KMS-11 (cell line): Measurements from ENCODE around the gene RAD9A.

ENCODE experiments used
- H2AFZ ChIP-seq: fragments of 200-600 bp; sonication (generic); 2 replicates; pipeline ENCODE4 v1.6.1; 2016; ENCODE audit warnings: antibody characterized with exemption, mixed run types, low read depth
- H3K27ac ChIP-seq: fragments of 200-600 bp; sonication (generic); 2 replicates; pipeline ENCODE4 v1.6.1; 2016; ENCODE audit warnings: mild to moderate bottlenecking, mixed run types
- H3K27me3 ChIP-seq: fragments of 200-600 bp; sonication (generic); 2 replicates; pipeline ENCODE4 v1.6.1; 2017; ENCODE audit warnings: mild to moderate bottlenecking, low read depth, mixed run types, moderate library complexity; ENCODE audit not compliant: insufficient read depth
- H3K36me3 ChIP-seq: fragments of 200-600 bp; sonication (generic); 2 replicates; pipeline ENCODE4 v1.6.1; 2017; ENCODE audit warnings: mild to moderate bottlenecking, mixed run types; ENCODE audit not compliant: insufficient read depth
- H3K4me1 ChIP-seq: fragments of 200-600 bp; sonication (generic); 2 replicates; pipeline ENCODE4 v1.6.1; 2016; ENCODE audit warnings: mild to moderate bottlenecking, low read depth, mixed run types; ENCODE audit not compliant: poor library complexity, severe bottlenecking
- H3K4me2 ChIP-seq: fragments of 200-600 bp; sonication (generic); 2 replicates; pipeline ENCODE4 v1.7.0; 2016; ENCODE audit warnings: mild to moderate bottlenecking, mixed run types
- H3K4me3 ChIP-seq: fragments of 200-600 bp; sonication (generic); IDR thresholded peaks from 2 replicates; pipeline ENCODE4 v1.6.1; 2017; ENCODE audit warnings: low read depth, low read length, mixed read lengths; ENCODE audit not compliant: insufficient read depth
- H3K79me2 ChIP-seq: fragments of 200-600 bp; sonication (generic); 2 replicates; pipeline ENCODE4 v1.6.1; 2016; ENCODE audit warnings: low read depth, mixed run types; ENCODE audit not compliant: insufficient read depth
- H3K9ac ChIP-seq: fragments of 200-600 bp; sonication (generic); 2 replicates; pipeline ENCODE4 v1.6.1; 2016; ENCODE audit warnings: mild to moderate bottlenecking, mixed run types
- H4K20me1 ChIP-seq: fragments of 200-600 bp; sonication (generic); 2 replicates; pipeline ENCODE4 v1.6.1; 2016; ENCODE audit warnings: mild to moderate bottlenecking, mixed run types; ENCODE audit not compliant: insufficient read depth
- TF ChIP-seq, protein P1 (sequence below): fragments of 200-600 bp; sonication (generic); conservative IDR thresholded peaks from 2 replicates; pipeline ENCODE4 v1.6.1; 2017; ENCODE audit warnings: low read depth, mild to moderate bottlenecking, antibody characterized with exemption, low read length, moderate library complexity, mixed read lengths

RAD9A gene

DNA sequence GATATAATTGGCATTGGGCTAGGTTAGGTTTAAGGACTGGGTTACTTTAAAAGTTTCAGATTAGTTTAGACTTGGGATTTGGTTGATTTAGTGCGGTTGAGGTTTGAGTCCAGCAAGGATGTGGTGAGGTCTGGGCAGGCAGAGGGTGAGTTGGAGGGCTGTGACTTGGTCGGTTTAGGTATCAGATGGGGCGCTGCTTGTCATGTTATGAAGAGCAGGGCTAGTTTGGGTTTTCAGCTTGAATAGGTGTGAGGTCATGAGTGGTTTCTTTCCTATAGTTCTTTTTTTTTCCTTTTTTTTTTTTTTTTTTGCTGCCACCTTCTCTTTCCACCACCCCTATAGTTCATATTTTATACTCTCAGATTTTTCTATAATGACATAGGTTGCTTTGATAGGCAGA is 23.2 kb upstream of the RAD9A start:
- Histone ChIP-seq H3K4me3 (no peak overlapping the region), H3K4me2 (peak overlapping the region; percentile 25; the same call in 1 of the 2 replicates), H3K4me1 (peaks cover 26% of the 10 kb centered on the region), H3K27me3 (peaks cover 13% of the 10 kb centered on the region), H3K36me3 (no peaks in the 10 kb centered on the region), H3K79me2 (no peaks in the 10 kb centered on the region), H4K20me1 (no peaks in the 10 kb centered on the region), H3K27ac (no peak overlapping the region), H3K9ac (no peak overlapping the region), H2AFZ (no peak overlapping the region)
- TF ChIP-seq, protein P1, sequence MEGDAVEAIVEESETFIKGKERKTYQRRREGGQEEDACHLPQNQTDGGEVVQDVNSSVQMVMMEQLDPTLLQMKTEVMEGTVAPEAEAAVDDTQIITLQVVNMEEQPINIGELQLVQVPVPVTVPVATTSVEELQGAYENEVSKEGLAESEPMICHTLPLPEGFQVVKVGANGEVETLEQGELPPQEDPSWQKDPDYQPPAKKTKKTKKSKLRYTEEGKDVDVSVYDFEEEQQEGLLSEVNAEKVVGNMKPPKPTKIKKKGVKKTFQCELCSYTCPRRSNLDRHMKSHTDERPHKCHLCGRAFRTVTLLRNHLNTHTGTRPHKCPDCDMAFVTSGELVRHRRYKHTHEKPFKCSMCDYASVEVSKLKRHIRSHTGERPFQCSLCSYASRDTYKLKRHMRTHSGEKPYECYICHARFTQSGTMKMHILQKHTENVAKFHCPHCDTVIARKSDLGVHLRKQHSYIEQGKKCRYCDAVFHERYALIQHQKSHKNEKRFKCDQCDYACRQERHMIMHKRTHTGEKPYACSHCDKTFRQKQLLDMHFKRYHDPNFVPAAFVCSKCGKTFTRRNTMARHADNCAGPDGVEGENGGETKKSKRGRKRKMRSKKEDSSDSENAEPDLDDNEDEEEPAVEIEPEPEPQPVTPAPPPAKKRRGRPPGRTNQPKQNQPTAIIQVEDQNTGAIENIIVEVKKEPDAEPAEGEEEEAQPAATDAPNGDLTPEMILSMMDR, result no peak

DNA sequence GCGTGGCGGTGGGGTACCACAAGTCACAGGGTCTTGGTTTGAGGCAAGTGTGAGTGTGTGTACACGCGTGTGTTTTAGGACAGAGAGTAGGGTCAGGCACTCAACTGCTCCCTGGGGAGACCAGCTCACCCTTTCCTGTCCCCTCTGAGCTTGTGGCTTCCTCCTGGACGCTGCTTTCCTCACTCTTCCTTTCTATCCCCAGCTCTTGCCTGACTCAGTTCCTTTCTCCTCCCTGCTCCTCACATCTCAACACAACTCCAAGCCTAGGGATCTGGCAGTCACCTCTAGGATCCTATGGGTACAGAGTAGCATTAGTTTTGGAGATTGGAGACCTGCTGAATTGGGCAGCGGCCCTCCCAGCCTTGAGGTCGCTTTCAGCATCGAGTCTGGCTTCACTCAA is 22.5 kb upstream of the RAD9A start:
- Histone ChIP-seq H4K20me1 (no peaks in the 10 kb centered on the region), H3K36me3 (no peaks in the 10 kb centered on the region), H3K4me2 (no peak overlapping the region), H2AFZ (no peak overlapping the region), H3K4me3 (no peak overlapping the region), H3K79me2 (no peaks in the 10 kb centered on the region), H3K4me1 (peaks cover 32% of the 10 kb centered on the region), H3K9ac (no peak overlapping the region), H3K27ac (no peak overlapping the region), H3K27me3 (peaks cover 13% of the 10 kb centered on the region)
- TF ChIP-seq, protein P1, result no peak

DNA sequence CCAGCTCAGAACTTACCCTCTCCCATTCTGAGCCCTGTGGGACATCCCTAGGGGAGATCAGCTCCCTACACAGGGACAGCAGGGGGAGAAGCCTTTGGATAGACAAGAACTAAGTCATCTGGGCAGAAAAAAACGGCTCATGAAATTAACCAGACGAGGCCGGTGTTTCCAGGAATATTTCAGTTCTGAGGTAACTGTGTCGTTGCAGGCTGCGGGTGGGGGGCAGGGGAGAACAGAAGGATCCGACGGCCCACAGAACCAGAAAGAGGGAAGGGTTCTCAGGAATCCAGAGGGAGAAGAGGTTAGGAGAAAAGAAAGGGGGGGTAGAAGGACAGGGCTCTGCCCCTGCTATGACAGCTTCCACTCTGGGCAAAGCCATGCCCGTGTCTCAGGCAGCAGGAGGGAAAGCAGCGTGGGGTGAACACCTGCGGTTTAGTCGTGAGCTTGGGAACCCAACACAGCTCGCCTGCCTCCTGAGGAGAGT is 21.9 kb upstream of the RAD9A start:
- TF ChIP-seq, protein P1, result no peak
- H3K4me3 ChIP-seq, result no peak overlapping the region
- H3K4me2 ChIP-seq, result no peak overlapping the region
- H3K79me2 ChIP-seq, result no peaks in the 10 kb centered on the region
- H3K4me1 ChIP-seq, result peaks cover 36% of the 10 kb centered on the region
- H3K27ac ChIP-seq, result no peak overlapping the region
- H3K9ac ChIP-seq, result no peak overlapping the region
- H3K27me3 ChIP-seq, result peaks cover 18% of the 10 kb centered on the region
- H4K20me1 ChIP-seq, result no peaks in the 10 kb centered on the region
- H3K36me3 ChIP-seq, result no peaks in the 10 kb centered on the region
- no peak overlapping the region for H2AFZ ChIP-seq

DNA sequence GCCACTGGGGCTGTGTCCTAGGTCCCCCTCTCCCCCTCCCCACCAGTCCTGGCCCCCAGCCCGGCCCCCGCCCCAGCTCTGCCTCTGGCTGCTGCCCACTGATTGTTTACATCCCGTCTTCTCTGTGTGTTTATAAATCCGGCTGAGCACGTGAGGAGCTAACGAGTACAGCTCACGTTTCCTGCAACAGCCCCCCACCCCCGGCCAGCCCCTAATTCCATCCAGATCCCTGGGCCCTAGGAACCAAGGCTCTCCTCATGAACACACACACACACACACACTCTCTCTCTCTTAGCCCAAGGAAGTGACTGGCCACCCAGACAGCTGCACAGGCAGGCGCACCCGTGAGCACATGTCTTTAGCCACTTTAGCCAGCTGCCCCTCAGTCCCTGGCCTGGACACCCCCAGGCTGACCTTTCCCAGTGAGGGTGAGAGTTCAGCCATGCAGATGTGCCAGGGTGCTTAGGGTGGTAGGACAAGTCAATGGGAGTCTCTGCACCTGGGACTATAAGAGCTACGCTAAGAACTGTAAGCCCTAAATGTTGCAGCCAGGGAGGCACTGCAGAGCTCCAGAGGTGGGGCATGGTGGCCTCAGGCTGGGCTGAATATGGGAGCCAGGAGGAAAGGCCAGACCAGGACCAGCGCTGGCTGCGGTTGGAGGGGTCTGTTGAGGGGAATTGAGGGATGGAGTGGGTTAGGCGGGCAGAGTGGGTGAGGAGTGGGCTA is 21.3 kb upstream of the RAD9A start:
- no peak overlapping the region for H3K4me3 ChIP-seq
- no peaks in the 10 kb centered on the region for H4K20me1 ChIP-seq
- H3K27ac ChIP-seq, result no peak overlapping the region
- H3K4me1 ChIP-seq, result peaks cover 36% of the 10 kb centered on the region
- H3K36me3 ChIP-seq, result no peaks in the 10 kb centered on the region
- H3K4me2 ChIP-seq, result no peak overlapping the region
- peaks cover 19% of the 10 kb centered on the region for H3K27me3 ChIP-seq
- no peaks in the 10 kb centered on the region for H3K79me2 ChIP-seq
- no peak overlapping the region for H3K9ac ChIP-seq
- H2AFZ ChIP-seq, result no peak overlapping the region
- TF ChIP-seq, protein P1, result no peak
